Transverse colon (tissue), 3 donors: Measurements from ENCODE around the gene MCF2L2.

Experiments used
- CTCF ChIP-seq, 5 experiments: fragments of 200-600 bp in 3 of 5; fragments of 450-650 bp in 2 of 5; sonication (generic) in 3 of 5; IDR thresholded peaks; 1 replicate in 2 of 5; 2 replicates in 3 of 5; pipeline ENCODE4 v1.5.1; 2016 to 2017; ENCODE audit warnings: antibody characterized with exemption in 5 of 5, inconsistent platforms in 3 of 5, mild to moderate bottlenecking in 2 of 5, moderate library complexity in 1 of 5
- POLR2A ChIP-seq: fragments of 450-650 bp; IDR thresholded peaks from one replicate; pipeline ENCODE4 v1.6.1; 2016; ENCODE audit warnings: antibody characterized with exemption, mild to moderate bottlenecking, moderate library complexity

GRCh38 chr3:183210862-183211341 lies 217.5 kb downstream of the MCF2L2 start:
- no peak for TF ChIP-seq CTCF (IDR thresholded peaks at IDR 0.05)
- no peak for TF ChIP-seq POLR2A
